ENCODE results near the gene ZNF74. TPM values are rescaled to one million over a fixed set of nuclear protein-coding genes. Genes with fewer than 3 reads are reported as not detected.
A peak's percentile ranks its signal among the peaks of the same experiment; 100 is the strongest.

ZNF74 gene
- total and polyA plus RNA-seq, 3 donors from 2014 or later: 4.1 to 11.8 (median 6.5) TPM

DNA sequence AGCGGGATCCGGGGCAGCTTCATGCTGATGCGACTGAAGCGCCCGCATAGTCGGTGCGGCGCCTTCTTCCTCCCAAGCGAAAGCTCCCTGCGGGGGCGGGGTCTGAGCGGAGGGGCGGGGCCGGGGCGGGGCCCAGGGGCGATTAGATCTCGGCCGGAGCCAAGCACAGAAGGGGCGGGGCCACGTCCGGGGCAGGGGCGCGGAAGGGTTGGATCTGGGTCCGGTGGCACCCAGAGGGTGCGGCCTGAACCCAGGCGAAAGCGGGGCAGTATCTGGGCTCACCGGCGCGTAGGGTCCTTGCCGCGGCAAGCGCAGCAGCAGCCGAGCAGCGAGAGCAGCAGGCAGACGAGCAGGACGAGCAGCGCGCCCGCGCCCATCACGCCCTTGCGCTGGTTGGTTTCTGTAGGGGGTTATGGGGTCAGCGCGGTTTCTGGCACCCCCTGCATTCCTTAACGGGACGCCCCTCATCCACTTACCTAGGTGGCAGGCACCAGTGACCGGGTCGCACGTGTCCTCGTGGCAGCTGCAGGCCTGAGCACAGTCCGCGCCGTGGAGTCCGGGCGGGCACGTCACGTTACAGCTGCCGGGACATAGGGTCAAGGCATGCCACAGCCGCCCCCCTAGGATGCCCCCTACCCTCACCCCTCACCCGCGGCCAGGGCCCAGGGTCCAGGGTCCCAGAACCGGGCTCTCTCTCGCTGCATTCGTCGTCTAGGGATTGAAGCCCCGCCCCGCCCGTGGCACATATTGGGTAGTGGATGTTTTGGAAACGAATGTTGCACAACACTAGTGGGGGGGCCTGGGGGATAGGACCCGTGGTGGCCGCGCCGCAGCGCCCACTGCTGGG, 35.5 kb downstream of the ZNF74 start:
- Histone ChIP-seq H3K9me3 (no peaks in the 10 kb centered on the region), H3K27ac (no peak overlapping the region), H3K36me3 (ENCODE audit: low read depth, missing control alignments) (no peaks in the 10 kb centered on the region), H3K4me3 (peak overlapping the region; percentile 21 to 26), H3K4me1 (peaks cover 6% of the 10 kb centered on the region), H3K27me3 (no peaks in the 10 kb centered on the region)
- peak; percentile 56 for DNase-seq
- no peak for TF ChIP-seq CTCF (IDR thresholded peaks at IDR 0.05)
- TF ChIP-seq POLR2A (IDR thresholded peaks at IDR 0.05): no peak
- WGBS, 2 donors: 40 to 56% methylated on average over 26 to 66 of the region's 75 CpGs
- intact Hi-C loops (cut with DNase I; ENCODE audit: low total_unique reads): loop anchor here (10.0 kb wide), 1 partner anchor 65 kb away; the partner anchor contains the start of gene KLHL22

DNA sequence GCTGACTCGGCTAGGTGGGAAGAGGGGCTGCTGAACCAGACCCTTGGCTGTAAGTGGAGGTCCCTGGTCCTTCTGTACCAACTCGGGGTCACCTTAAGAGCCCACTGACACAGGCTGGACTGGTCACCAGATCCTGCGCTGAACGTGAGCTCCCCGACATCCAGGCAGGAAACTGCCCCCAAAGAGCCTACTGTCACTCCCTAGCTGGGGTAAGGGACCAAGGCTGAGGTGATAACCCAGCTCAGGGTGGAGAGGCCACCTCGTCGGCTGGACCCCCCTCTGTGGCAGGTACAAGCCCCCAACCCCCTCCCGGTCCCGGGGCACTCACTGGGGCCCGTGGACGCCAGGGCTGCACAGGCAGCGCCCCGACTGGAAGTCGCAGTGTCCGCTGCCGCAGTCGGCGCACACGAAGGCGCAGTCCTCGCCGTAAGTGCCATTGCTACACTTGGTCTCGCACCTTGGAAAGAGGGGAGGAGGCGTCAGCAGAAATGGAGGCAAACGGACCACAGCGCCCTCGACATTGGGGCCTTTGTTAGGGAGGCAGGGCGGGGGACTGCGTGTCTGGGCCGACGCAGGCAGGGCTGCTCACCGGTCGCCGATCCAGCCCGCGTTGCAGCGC, 36.3 kb downstream of the ZNF74 start:
- Histone ChIP-seq H3K36me3 (ENCODE audit: low read depth, missing control alignments) (no peaks in the 10 kb centered on the region), H3K27ac (no peak overlapping the region), H3K27me3 (no peaks in the 10 kb centered on the region), H3K9me3 (no peaks in the 10 kb centered on the region), H3K4me1 (no peaks in the 10 kb centered on the region), H3K4me3 (peak overlapping the region in 1 of 2 donors; percentile 26)
- WGBS, 2 donors: 57 to 64% methylated on average over 16 to 36 of the region's 37 CpGs
- TF ChIP-seq POLR2A (IDR thresholded peaks at IDR 0.05): no peak
- no peak for TF ChIP-seq CTCF (IDR thresholded peaks at IDR 0.05)
- intact Hi-C loops (cut with DNase I; ENCODE audit: low total_unique reads): no loop called here
- DNase-seq: no peak

- 25% methylated on average over 35 of the region's 94 CpGs; no CpG with 5 or more reads in 1 of the 2 donors for WGBS, 2 donors
- H3K4me3 ChIP-seq: no peak overlapping the region
- no peak overlapping the region for H3K27ac ChIP-seq
- no peaks in the 10 kb centered on the region for H3K36me3 ChIP-seq (ENCODE audit: low read depth, missing control alignments)
- TF ChIP-seq CTCF (IDR thresholded peaks at IDR 0.05) (no peak), POLR2A (IDR thresholded peaks at IDR 0.05) (no peak)
- intact Hi-C loops (cut with DNase I; ENCODE audit: low total_unique reads): no loop called here
- H3K27me3 ChIP-seq: no peaks in the 10 kb centered on the region
- DNase-seq: peak; percentile 54
- H3K4me1 ChIP-seq: peaks cover 6% of the 10 kb centered on the region
- H3K9me3 ChIP-seq: no peaks in the 10 kb centered on the region
Measured at GRCh38 chr22:20430720-20431510, 37.0 kb downstream of the ZNF74 start.

GRCh38 chr22:20431511-20432192, 37.7 kb downstream of the ZNF74 start:
- no peaks in the 10 kb centered on the region for H3K9me3 ChIP-seq
- DNase-seq: no peak
- intact Hi-C loops (cut with DNase I; ENCODE audit: low total_unique reads): no loop called here
- H3K4me1 ChIP-seq: peaks cover 7% of the 10 kb centered on the region
- H3K27ac ChIP-seq: no peak overlapping the region
- H3K36me3 ChIP-seq (ENCODE audit: low read depth, missing control alignments): no peaks in the 10 kb centered on the region
- no peak overlapping the region for H3K4me3 ChIP-seq
- H3K27me3 ChIP-seq: no peaks in the 10 kb centered on the region
- whole genome bisulfite sequencing, 2 donors: 44 to 49% methylated on average over 24 to 42 of the region's 50 CpGs
- no peak for TF ChIP-seq CTCF (IDR thresholded peaks at IDR 0.05)
- no peak for TF ChIP-seq POLR2A (IDR thresholded peaks at IDR 0.05)
